Stomach (tissue), 4 donors: Measurements from ENCODE around the gene LDLRAD3.

Experiments used
- CTCF ChIP-seq, 7 experiments: fragments of 450-650 bp in 4 of 7; fragments of 200-600 bp in 3 of 7; sonication (generic) in 3 of 7; IDR thresholded peaks; one replicate each; pipeline ENCODE4 v1.5.1; 2016 to 2019; ENCODE audit warnings: antibody characterized with exemption in 7 of 7, control low read depth in 2 of 7, mild to moderate bottlenecking in 1 of 7
- EP300 ChIP-seq: sonication (generic); formaldehyde crosslinking; IDR thresholded peaks from one replicate; pipeline ENCODE4 v1.6.1; 2017; ENCODE audit warnings: antibody characterized with exemption
- POLR2A ChIP-seq, 4 donors: fragments of 450-650 bp; IDR thresholded peaks; one replicate each; pipeline ENCODE4 v1.6.1; 2016; ENCODE audit warnings: antibody characterized with exemption in 4 of 4, control low read depth in 2 of 4, mild to moderate bottlenecking in 1 of 4, moderate library complexity in 1 of 4
- POLR2AphosphoS5 ChIP-seq, 3 donors: sonication (generic); formaldehyde crosslinking; IDR thresholded peaks; one replicate each; pipeline ENCODE4 v1.6.1; 2016; ENCODE audit warnings: antibody characterized with exemption in 3 of 3

GRCh38 chr11:36077368-36077767 lies 133.5 kb downstream of the LDLRAD3 start:
- TF ChIP-seq CTCF (IDR thresholded peaks at IDR 0.05) (no peak), POLR2A (IDR thresholded peaks at IDR 0.05) (no peak), EP300 (no peak), POLR2AphosphoS5 (IDR thresholded peaks at IDR 0.05) (no peak)
